ENCODE data around the gene SUPT3H. TPM values are rescaled to one million over a fixed set of nuclear protein-coding genes. Genes with fewer than 3 reads are reported as not detected.

SUPT3H gene
- total and polyA plus RNA-seq, 12 donors: 2.1 to 6.2 (median 3.5) TPM

GRCh38 chr6:44789806-44790205 lies 587.9 kb downstream of the SUPT3H start:
- Histone ChIP-seq H3K9me3 (peaks cover 0 to 4% (median 0%) of the 10 kb centered on the region in 11 donors), H3K27me3 (peaks cover 0 to 15% (median 0%) of the 10 kb centered on the region in 7 donors), H3K4me1 (no peaks in the 10 kb centered on the region), H3K36me3 (no peaks in the 10 kb centered on the region), H3K4me3 (no peak overlapping the region), H3K27ac (no peak overlapping the region)
- DNase-seq: no peak
- no peak for ATAC-seq
- 77 to 82% methylated on average over 7 of the region's 7 CpGs for WGBS, 2 donors
- intact Hi-C loops (cut with DNase I): no loop called here
- no peak for TF ChIP-seq CTCF (IDR thresholded peaks at IDR 0.05)

- DNase-seq: no peak
- Histone ChIP-seq H3K4me1 (no peaks in the 10 kb centered on the region), H3K9me3 (peaks cover 0 to 12% (median 6%) of the 10 kb centered on the region in 11 donors), H3K4me3 (no peak overlapping the region), H3K36me3 (no peaks in the 10 kb centered on the region), H3K27ac (no peak overlapping the region), H3K27me3 (peaks cover 0 to 11% (median 0%) of the 10 kb centered on the region in 7 donors)
- no peak for TF ChIP-seq CTCF (IDR thresholded peaks at IDR 0.05)
- no peak for ATAC-seq
- 86 to 88% methylated on average over 5 of the region's 5 CpGs for WGBS, 2 donors
- intact Hi-C loops (cut with DNase I): no loop called here
Observed at GRCh38 chr6:44789061-44789460, 588.7 kb downstream of the SUPT3H start.

- Histone ChIP-seq H3K27ac (no peak overlapping the region), H3K4me3 (no peak overlapping the region), H3K36me3 (no peaks in the 10 kb centered on the region), H3K9me3 (peaks cover 0 to 18% (median 8%) of the 10 kb centered on the region in 11 donors), H3K27me3 (peaks cover 0 to 11% (median 0%) of the 10 kb centered on the region in 7 donors), H3K4me1 (no peaks in the 10 kb centered on the region)
- intact Hi-C loops (cut with DNase I): no loop called here
- WGBS, 2 donors: 82% methylated on average over 10 of the region's 10 CpGs
- TF ChIP-seq CTCF (IDR thresholded peaks at IDR 0.05): no peak
- ATAC-seq (no peak), DNase-seq (no peak)
Observed at GRCh38 chr6:44788387-44788981, 589.2 kb downstream of the SUPT3H start.

GRCh38 chr6:44787254-44787834 lies 590.4 kb downstream of the SUPT3H start:
- Histone ChIP-seq H3K27ac (no peak overlapping the region), H3K4me1 (no peaks in the 10 kb centered on the region), H3K9me3 (peaks cover 0 to 18% (median 8%) of the 10 kb centered on the region in 11 donors), H3K27me3 (peaks cover 0 to 12% (median 0%) of the 10 kb centered on the region in 7 donors), H3K4me3 (no peak overlapping the region), H3K36me3 (no peaks in the 10 kb centered on the region)
- intact Hi-C loops (cut with DNase I): no loop called here
- 86 to 91% methylated on average over 8 of the region's 8 CpGs for WGBS, 2 donors
- no peak for TF ChIP-seq CTCF (IDR thresholded peaks at IDR 0.05)
- DNase-seq: no peak
- ATAC-seq: no peak

All from heart right ventricle (tissue), 16 donors.